ENCODE results near the gene NUP214. TPM values are rescaled to one million over a fixed set of nuclear protein-coding genes. Genes with fewer than 3 reads are reported as not detected.

The NUP214 gene
- total and polyA plus RNA-seq, 2 of the 8 experiments (the other 6 are each of a cell fraction or from before 2014, with no cell fraction given), result 28.6 to 50.2 TPM

DNA sequence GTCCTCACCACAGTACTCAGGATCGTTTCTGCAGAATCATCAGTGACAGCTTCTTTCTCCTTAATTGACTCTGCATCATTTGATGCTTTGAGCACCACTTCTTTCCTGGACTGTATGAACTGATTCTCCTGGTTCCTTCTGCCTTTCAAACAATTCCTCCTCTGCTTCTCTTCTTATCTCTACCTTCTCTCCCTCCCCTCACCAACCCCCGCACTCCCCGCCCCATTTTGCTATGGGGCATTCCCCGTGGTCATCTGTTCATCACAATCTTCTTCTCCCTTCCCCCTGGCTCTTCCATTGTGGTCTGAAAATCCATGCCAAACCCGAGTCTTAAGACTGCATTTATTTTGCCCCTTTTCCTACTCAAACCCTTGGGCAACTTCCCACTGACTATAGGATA lies 93.0 kb downstream of the NUP214 start (continued):
- TF ChIP-seq, protein P1, sequence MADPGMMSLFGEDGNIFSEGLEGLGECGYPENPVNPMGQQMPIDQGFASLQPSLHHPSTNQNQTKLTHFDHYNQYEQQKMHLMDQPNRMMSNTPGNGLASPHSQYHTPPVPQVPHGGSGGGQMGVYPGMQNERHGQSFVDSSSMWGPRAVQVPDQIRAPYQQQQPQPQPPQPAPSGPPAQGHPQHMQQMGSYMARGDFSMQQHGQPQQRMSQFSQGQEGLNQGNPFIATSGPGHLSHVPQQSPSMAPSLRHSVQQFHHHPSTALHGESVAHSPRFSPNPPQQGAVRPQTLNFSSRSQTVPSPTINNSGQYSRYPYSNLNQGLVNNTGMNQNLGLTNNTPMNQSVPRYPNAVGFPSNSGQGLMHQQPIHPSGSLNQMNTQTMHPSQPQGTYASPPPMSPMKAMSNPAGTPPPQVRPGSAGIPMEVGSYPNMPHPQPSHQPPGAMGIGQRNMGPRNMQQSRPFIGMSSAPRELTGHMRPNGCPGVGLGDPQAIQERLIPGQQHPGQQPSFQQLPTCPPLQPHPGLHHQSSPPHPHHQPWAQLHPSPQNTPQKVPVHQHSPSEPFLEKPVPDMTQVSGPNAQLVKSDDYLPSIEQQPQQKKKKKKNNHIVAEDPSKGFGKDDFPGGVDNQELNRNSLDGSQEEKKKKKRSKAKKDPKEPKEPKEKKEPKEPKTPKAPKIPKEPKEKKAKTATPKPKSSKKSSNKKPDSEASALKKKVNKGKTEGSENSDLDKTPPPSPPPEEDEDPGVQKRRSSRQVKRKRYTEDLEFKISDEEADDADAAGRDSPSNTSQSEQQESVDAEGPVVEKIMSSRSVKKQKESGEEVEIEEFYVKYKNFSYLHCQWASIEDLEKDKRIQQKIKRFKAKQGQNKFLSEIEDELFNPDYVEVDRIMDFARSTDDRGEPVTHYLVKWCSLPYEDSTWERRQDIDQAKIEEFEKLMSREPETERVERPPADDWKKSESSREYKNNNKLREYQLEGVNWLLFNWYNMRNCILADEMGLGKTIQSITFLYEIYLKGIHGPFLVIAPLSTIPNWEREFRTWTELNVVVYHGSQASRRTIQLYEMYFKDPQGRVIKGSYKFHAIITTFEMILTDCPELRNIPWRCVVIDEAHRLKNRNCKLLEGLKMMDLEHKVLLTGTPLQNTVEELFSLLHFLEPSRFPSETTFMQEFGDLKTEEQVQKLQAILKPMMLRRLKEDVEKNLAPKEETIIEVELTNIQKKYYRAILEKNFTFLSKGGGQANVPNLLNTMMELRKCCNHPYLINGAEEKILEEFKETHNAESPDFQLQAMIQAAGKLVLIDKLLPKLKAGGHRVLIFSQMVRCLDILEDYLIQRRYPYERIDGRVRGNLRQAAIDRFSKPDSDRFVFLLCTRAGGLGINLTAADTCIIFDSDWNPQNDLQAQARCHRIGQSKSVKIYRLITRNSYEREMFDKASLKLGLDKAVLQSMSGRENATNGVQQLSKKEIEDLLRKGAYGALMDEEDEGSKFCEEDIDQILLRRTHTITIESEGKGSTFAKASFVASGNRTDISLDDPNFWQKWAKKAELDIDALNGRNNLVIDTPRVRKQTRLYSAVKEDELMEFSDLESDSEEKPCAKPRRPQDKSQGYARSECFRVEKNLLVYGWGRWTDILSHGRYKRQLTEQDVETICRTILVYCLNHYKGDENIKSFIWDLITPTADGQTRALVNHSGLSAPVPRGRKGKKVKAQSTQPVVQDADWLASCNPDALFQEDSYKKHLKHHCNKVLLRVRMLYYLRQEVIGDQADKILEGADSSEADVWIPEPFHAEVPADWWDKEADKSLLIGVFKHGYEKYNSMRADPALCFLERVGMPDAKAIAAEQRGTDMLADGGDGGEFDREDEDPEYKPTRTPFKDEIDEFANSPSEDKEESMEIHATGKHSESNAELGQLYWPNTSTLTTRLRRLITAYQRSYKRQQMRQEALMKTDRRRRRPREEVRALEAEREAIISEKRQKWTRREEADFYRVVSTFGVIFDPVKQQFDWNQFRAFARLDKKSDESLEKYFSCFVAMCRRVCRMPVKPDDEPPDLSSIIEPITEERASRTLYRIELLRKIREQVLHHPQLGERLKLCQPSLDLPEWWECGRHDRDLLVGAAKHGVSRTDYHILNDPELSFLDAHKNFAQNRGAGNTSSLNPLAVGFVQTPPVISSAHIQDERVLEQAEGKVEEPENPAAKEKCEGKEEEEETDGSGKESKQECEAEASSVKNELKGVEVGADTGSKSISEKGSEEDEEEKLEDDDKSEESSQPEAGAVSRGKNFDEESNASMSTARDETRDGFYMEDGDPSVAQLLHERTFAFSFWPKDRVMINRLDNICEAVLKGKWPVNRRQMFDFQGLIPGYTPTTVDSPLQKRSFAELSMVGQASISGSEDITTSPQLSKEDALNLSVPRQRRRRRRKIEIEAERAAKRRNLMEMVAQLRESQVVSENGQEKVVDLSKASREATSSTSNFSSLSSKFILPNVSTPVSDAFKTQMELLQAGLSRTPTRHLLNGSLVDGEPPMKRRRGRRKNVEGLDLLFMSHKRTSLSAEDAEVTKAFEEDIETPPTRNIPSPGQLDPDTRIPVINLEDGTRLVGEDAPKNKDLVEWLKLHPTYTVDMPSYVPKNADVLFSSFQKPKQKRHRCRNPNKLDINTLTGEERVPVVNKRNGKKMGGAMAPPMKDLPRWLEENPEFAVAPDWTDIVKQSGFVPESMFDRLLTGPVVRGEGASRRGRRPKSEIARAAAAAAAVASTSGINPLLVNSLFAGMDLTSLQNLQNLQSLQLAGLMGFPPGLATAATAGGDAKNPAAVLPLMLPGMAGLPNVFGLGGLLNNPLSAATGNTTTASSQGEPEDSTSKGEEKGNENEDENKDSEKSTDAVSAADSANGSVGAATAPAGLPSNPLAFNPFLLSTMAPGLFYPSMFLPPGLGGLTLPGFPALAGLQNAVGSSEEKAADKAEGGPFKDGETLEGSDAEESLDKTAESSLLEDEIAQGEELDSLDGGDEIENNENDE (IDR thresholded peaks at IDR 0.05; ENCODE audit: insufficient replicate concordance, low read length), result no peak
- TF ChIP-seq POU5F1 (IDR thresholded peaks at IDR 0.05; ENCODE audit: low read depth, low read length), result no peak

Measured in H1 (cell line).